H1 (cell line): ENCODE results near the gene SBSN. TPM values are rescaled to one million over a fixed set of nuclear protein-coding genes. Genes with fewer than 3 reads are reported as not detected.
A peak's percentile ranks its signal among the peaks of the same experiment; 100 is the strongest.

ENCODE experiments used
- CTCF ChIA-PET: fragments of 300-600 bp; sonication (Branson Sonifier 250); formaldehyde crosslinking; loops from one replicate; lab custom pipeline; 2021; ENCODE audit not compliant: partially characterized antibody; lab: Charles Lee
- POLR2A ChIA-PET: fragments of 300-600 bp; sonication (Branson Sonifier 250); formaldehyde crosslinking; loops from one replicate; lab custom pipeline; 2021; ENCODE audit warnings: inconsistent platforms; ENCODE audit not compliant: partially characterized antibody; lab: Charles Lee
- DNase-seq, 2 experiments: peaks; one replicate each; pipeline versions ENCODE4 v3.0.0 to v3.0.0-alpha.2; 2010 to 2022; ENCODE audit warnings: low spot score in 2 of 2, low read depth in 1 of 2, mixed read lengths in 1 of 2
- FAIRE-seq: peaks from 2 replicates; lab custom pipeline; 2011; peaks lifted over from hg19 to GRCh38; lab: Jason Lieb, UNC
- H2AFZ ChIP-seq: 2 replicates; pipeline ENCODE4 v1.8.1; 2012; ENCODE audit warnings: low read length, inconsistent platforms
- H2AK5ac ChIP-seq: 2 replicates; pipeline ENCODE4 v1.6.1; 2013; ENCODE audit warnings: low read depth, low read length
- H2BK120ac ChIP-seq: replicated peaks from 2 replicates; pipeline ENCODE3; 2013; ENCODE audit warnings: low read depth, low read length, inconsistent platforms
- H2BK12ac ChIP-seq: 2 replicates; pipeline ENCODE4 v1.6.1; 2013; ENCODE audit warnings: low read depth, low read length
- H2BK15ac ChIP-seq: 2 replicates; pipeline ENCODE4 v1.6.1; 2013; ENCODE audit warnings: low read length
- H2BK20ac ChIP-seq: 2 replicates; pipeline ENCODE4 v1.6.1; 2013; ENCODE audit warnings: low read length
- H2BK5ac ChIP-seq: 2 replicates; pipeline ENCODE4 v1.6.1; 2013; ENCODE audit warnings: low read depth, low read length
- H3K14ac ChIP-seq: 2 replicates; pipeline ENCODE4 v1.6.1; 2013; ENCODE audit warnings: inconsistent platforms; ENCODE audit not compliant: insufficient read length
- H3K18ac ChIP-seq: 2 replicates; pipeline ENCODE4 v1.6.1; 2013; ENCODE audit warnings: low read length; ENCODE audit errors: extremely low read depth
- H3K23ac ChIP-seq: 2 replicates; pipeline ENCODE4 v1.6.1; 2013; ENCODE audit warnings: inconsistent platforms; ENCODE audit not compliant: insufficient read length
- H3K23me2 ChIP-seq: 2 replicates; pipeline ENCODE4 v1.6.1; 2013; ENCODE audit warnings: low read depth, low read length
- H3K27ac ChIP-seq: 2 replicates; pipeline ENCODE4 v1.6.1; 2011; ENCODE audit warnings: low read depth, low read length, inconsistent platforms
- H3K27me3 ChIP-seq, 4 experiments: replicated peaks in 1 of 4; 1 replicate in 1 of 4; 2 replicates in 3 of 4; pipeline versions ENCODE4 v1.6.1 to v1.8.1; 2011 to 2013; ENCODE audit warnings: low read length in 3 of 4, mild to moderate bottlenecking in 3 of 4, inconsistent platforms in 2 of 4, mixed read lengths in 2 of 4, moderate library complexity in 1 of 4; ENCODE audit not compliant: control insufficient read depth in 3 of 4, insufficient read depth in 3 of 4; ENCODE audit errors: extremely low read depth in 1 of 4
- H3K36me3 ChIP-seq, 4 experiments: 2 replicates each; pipeline versions ENCODE4 v1.6.1 to v1.8.1; 2011 to 2013; ENCODE audit warnings: mild to moderate bottlenecking in 4 of 4, low read length in 3 of 4, moderate library complexity in 2 of 4, control low read depth in 1 of 4, inconsistent platforms in 1 of 4; ENCODE audit not compliant: insufficient read depth in 4 of 4, control insufficient read depth in 2 of 4
- H3K4ac ChIP-seq: replicated peaks from 2 replicates; pipeline ENCODE3; 2013; ENCODE audit warnings: low read length, low read depth, mixed read lengths, inconsistent platforms; ENCODE audit not compliant: insufficient read length
- H3K4me1 ChIP-seq, 4 experiments: replicated peaks in 1 of 4; 1 replicate in 1 of 4; 2 replicates in 3 of 4; pipeline versions ENCODE4 v1.6.1 to v1.8.1; 2011 to 2013; ENCODE audit warnings: low read length in 3 of 4, inconsistent platforms in 2 of 4, mixed read lengths in 1 of 4; ENCODE audit not compliant: insufficient read depth in 4 of 4, control insufficient read depth in 3 of 4
- H3K4me2 ChIP-seq, 2 experiments: 2 replicates each; pipeline versions ENCODE4 v1.6.1 to v1.8.1; 2011 to 2013; ENCODE audit warnings: low read depth in 2 of 2, low read length in 2 of 2, control low read depth in 1 of 2, inconsistent platforms in 1 of 2, mild to moderate bottlenecking in 1 of 2; ENCODE audit not compliant: insufficient read depth in 1 of 2
- H3K4me3 ChIP-seq, 4 experiments: fragments of 200-600, 300-600 bp in 1 of 4; sonication (generic), shearing (Covaris generic), sonication (Bioruptor Twin) in 1 of 4; 2 replicates each; pipeline versions ENCODE4 v1.5.1 to v1.8.1; 2011 to 2016; ENCODE audit warnings: low read length in 4 of 4, low read depth in 3 of 4, control low read depth in 2 of 4, inconsistent platforms in 2 of 4, mild to moderate bottlenecking in 2 of 4, mixed read lengths in 1 of 4, moderate library complexity in 1 of 4; ENCODE audit not compliant: insufficient read depth in 2 of 4; ENCODE audit errors: extremely low read depth in 1 of 4
- H3K56ac ChIP-seq: replicated peaks from 2 replicates; pipeline ENCODE3; 2013; ENCODE audit warnings: low read depth, mild to moderate bottlenecking, mixed read lengths, low read length, inconsistent platforms; ENCODE audit not compliant: insufficient read length
- H3K79me1 ChIP-seq: 2 replicates; pipeline ENCODE4 v1.6.1; 2013; ENCODE audit warnings: low read depth, low read length, control low read depth
- H3K79me2 ChIP-seq, 2 experiments: 2 replicates each; pipeline versions ENCODE4 v1.6.1 to v1.8.1; 2012 to 2013; ENCODE audit warnings: low read length in 2 of 2, mild to moderate bottlenecking in 2 of 2, inconsistent platforms in 1 of 2; ENCODE audit not compliant: insufficient read depth in 2 of 2, control insufficient read depth in 1 of 2
- H3K9ac ChIP-seq, 4 experiments: replicated peaks in 1 of 4; 1 replicate in 1 of 4; 2 replicates in 3 of 4; pipeline versions ENCODE4 v1.6.1 to v1.8.1; 2011 to 2013; ENCODE audit warnings: low read depth in 3 of 4, low read length in 3 of 4, control low read depth in 2 of 4, mild to moderate bottlenecking in 2 of 4, moderate library complexity in 2 of 4, inconsistent platforms in 1 of 4; ENCODE audit errors: extremely low read depth in 1 of 4
- H3K9me3 ChIP-seq, 2 experiments: 2 replicates each; pipeline versions ENCODE4 v1.6.1 to v1.8.1; 2012 to 2013; ENCODE audit warnings: mild to moderate bottlenecking in 2 of 2, moderate library complexity in 2 of 2, control low read depth in 1 of 2, inconsistent platforms in 1 of 2, low read depth in 1 of 2, low read length in 1 of 2, mixed read lengths in 1 of 2; ENCODE audit not compliant: insufficient read depth in 2 of 2
- H4K20me1 ChIP-seq, 2 experiments: replicated peaks in 1 of 2; 2 replicates each; pipeline versions ENCODE3 to v1.8.1; 2011 to 2013; ENCODE audit warnings: inconsistent platforms in 2 of 2, low read length in 2 of 2, mild to moderate bottlenecking in 1 of 2; ENCODE audit not compliant: insufficient read depth in 2 of 2, control insufficient read depth in 1 of 2
- H4K5ac ChIP-seq: 2 replicates; pipeline ENCODE4 v1.6.1; 2013; ENCODE audit warnings: low read length, low read depth, mixed read lengths, inconsistent platforms; ENCODE audit not compliant: insufficient read length
- H4K8ac ChIP-seq: 2 replicates; pipeline ENCODE4 v1.8.0; 2013; ENCODE audit warnings: mild to moderate bottlenecking, moderate library complexity, low read length, inconsistent platforms; ENCODE audit not compliant: insufficient read depth; ENCODE audit errors: extremely low read depth
- H4K91ac ChIP-seq: replicated peaks from 2 replicates; pipeline ENCODE3; 2013; ENCODE audit warnings: low read length, mixed read lengths, inconsistent platforms; ENCODE audit not compliant: insufficient read length
- SRF ChIP-seq: IDR thresholded peaks from 2 replicates; pipeline ENCODE4 v1.6.1; 2011; ENCODE audit warnings: mild to moderate bottlenecking, low read depth, low read length, moderate library complexity
- WGBS, 2 experiments: shearing (Covaris generic) in 1 of 2; methylation state at CpG; one replicate each; pipeline versions ENCODE4 v1.1.6 to v1.1.7; 2013 to 2015; ENCODE audit warnings: low lambda C conversion rate in 2 of 2, mixed read lengths in 2 of 2, inconsistent platforms in 1 of 2, low coverage in 1 of 2, missing lambda C conversion rate in 1 of 2; ENCODE audit not compliant: insufficient replicate concordance in 2 of 2, insufficient coverage in 1 of 2, insufficient read length in 1 of 2; ENCODE audit errors: extremely low coverage in 1 of 2, missing lambda C conversion rate in 1 of 2; 5-methylcytosine and 5-hydroxymethylcytosine counted together
- polyA plus RNA-seq, 7 experiments: library from polyadenylated mRNA; depleted of rRNA in 3 of 7; stranded (reverse) in 5 of 7; unstranded in 2 of 7; fragments of >200 nt in 5 of 7; fragments of 200-250 nt in 2 of 7; gene quantifications; 1 replicate in 5 of 7; 2 replicates in 1 of 7; 4 replicates in 1 of 7; pipeline versions ENCODE4 v1.2.1 to v1.2.3, GENCODE V29; 2011 to 2013; ENCODE audit warnings: missing spikeins in 2 of 7, mixed read lengths in 2 of 7
- total RNA-seq: library from RNA; stranded (reverse); fragmentation: NEBNext Ultra II Directional; extraction: Animal tissue kit (Norgen Biotek cat#: 25700); gene quantifications from 2 replicates; pipeline ENCODE4 v1.2.1, GENCODE V29; 2021
- TF ChIP-seq, protein P1 (sequence below), 3 experiments: IDR thresholded peaks; 1 replicate in 2 of 3; 2 replicates in 1 of 3; pipeline versions ENCODE4 v1.5.1 to v1.6.1; 2011; ENCODE audit warnings: low read length in 3 of 3, mild to moderate bottlenecking in 3 of 3, inconsistent platforms in 2 of 3, low read depth in 1 of 3, moderate library complexity in 1 of 3; ENCODE audit not compliant: insufficient read depth in 1 of 3; ENCODE audit errors: control extremely low read depth in 1 of 3

The SBSN gene
- total and polyA plus RNA-seq, 2 of the 8 experiments (the other 6 are each of a cell fraction or from before 2014, with no cell fraction given): not detected

DNA sequence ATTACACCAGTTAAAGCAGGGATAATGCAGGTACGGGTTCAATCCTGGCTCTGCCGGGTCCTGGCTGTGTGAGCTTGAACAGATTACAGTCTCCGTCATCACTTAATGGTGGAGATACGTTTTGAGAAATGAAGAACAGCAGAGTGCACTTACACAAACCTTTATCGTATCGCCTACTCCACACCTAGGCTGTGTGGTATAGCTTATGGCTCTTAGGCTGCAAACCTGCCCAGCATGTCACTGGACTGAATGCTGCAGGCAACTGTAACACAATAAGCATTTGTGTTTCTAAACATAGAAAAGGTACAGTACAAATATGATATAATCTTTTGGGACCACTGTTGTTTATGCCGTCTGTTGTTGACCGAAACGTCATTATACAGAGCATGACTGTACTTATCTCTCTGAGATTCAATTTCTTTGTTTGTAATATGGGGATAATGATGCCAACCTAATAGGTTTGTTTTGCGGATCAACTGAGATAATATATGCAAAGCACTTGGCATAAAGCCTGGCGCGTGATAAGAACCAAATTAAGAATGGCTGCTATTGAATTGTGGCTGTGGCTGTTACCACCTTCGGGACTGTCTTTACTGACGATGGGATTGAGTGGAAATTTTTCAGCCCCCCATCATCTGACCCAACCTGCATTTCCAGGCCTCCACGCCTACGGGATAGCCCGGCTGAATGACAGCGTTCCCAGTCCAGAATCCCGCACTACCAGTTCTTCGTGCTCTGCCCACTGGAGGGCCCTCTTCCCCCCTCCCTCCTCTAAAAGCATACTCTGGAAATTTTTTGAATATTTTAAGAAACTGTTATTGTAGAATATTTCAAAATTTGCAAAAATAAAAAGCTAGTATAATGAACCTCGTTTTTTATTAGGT is 49.1 kb downstream of the SBSN start:
- Histone ChIP-seq H3K4me3 (no peak overlapping the region), H3K23me2 (no peaks in the 10 kb centered on the region), H3K56ac (no peak overlapping the region), H4K5ac (no peak overlapping the region), H2BK5ac (no peak overlapping the region), H3K79me1 (no peaks in the 10 kb centered on the region), H3K36me3 (no peaks in the 10 kb centered on the region), H3K14ac (no peak overlapping the region), H3K4ac (no peak overlapping the region), H2BK120ac (no peak overlapping the region), H3K79me2 (no peaks in the 10 kb centered on the region), H4K91ac (no peak overlapping the region), H3K27ac (no peak overlapping the region), H3K23ac (no peak overlapping the region), H2BK15ac (no peak overlapping the region), H3K4me1 (no peaks in the 10 kb centered on the region), H3K4me2 (no peak overlapping the region), H4K8ac (peak overlapping the region; percentile 20; the same call in 1 of the 2 replicates), H2BK12ac (no peak overlapping the region), H4K20me1 (no peaks in the 10 kb centered on the region), H2AFZ (no peak overlapping the region), H3K9me3 (no peaks in the 10 kb centered on the region), H2AK5ac (no peak overlapping the region), H3K18ac (no peak overlapping the region), H2BK20ac (no peak overlapping the region), H3K27me3 (no peaks in the 10 kb centered on the region), H3K9ac (no peak overlapping the region)
- WGBS, 2 experiments: 90% methylated on average over 21 of the region's 21 CpGs; no CpG with 5 or more reads in 1 of the 2 experiments
- no peak for TF ChIP-seq SRF
- TF ChIP-seq, protein P1, sequence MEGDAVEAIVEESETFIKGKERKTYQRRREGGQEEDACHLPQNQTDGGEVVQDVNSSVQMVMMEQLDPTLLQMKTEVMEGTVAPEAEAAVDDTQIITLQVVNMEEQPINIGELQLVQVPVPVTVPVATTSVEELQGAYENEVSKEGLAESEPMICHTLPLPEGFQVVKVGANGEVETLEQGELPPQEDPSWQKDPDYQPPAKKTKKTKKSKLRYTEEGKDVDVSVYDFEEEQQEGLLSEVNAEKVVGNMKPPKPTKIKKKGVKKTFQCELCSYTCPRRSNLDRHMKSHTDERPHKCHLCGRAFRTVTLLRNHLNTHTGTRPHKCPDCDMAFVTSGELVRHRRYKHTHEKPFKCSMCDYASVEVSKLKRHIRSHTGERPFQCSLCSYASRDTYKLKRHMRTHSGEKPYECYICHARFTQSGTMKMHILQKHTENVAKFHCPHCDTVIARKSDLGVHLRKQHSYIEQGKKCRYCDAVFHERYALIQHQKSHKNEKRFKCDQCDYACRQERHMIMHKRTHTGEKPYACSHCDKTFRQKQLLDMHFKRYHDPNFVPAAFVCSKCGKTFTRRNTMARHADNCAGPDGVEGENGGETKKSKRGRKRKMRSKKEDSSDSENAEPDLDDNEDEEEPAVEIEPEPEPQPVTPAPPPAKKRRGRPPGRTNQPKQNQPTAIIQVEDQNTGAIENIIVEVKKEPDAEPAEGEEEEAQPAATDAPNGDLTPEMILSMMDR (IDR thresholded peaks at IDR 0.05; ENCODE audit: control extremely low read depth in 1 of 3, insufficient read depth in 1 of 3, low read depth in 1 of 3, low read length in 3 of 3): peak in 1 of 3 experiments; percentile 10; a peak in 1 of 4 replicates
- POLR2A ChIA-PET: no interaction called here
- FAIRE-seq (no peak), DNase-seq (no peak)
- CTCF ChIA-PET: interaction anchor here (0.7 to 3.1 kb wide), 9 partner anchors 9 to 193 kb away, joined by 3 to 19 read pairs (median 4); no protein-coding TSS in a partner anchor
